Liver (tissue), 9 donors: ENCODE data around the gene TMEM108. TPM values are rescaled to one million over a fixed set of nuclear protein-coding genes. Genes with fewer than 3 reads are reported as not detected.

Source experiments
- DNase-seq: peaks from one replicate; pipeline ENCODE4 v3.0.0-alpha.2; 2017; ENCODE audit warnings: low spot score
- H3K27ac ChIP-seq, 2 donors: one replicate each; pipeline ENCODE4 v1.7.0; 2013; ENCODE audit warnings: inconsistent platforms in 2 of 2, low read length in 2 of 2, control low read depth in 1 of 2, low read depth in 1 of 2, mild to moderate bottlenecking in 1 of 2
- H3K27me3 ChIP-seq, 4 donors: one replicate each; pipeline versions ENCODE4 v1.6.1 to v1.7.0; 2013; ENCODE audit warnings: low read length in 3 of 4, inconsistent platforms in 1 of 4, mild to moderate bottlenecking in 1 of 4, moderate library complexity in 1 of 4; ENCODE audit not compliant: control insufficient read depth in 4 of 4, insufficient read depth in 4 of 4
- H3K36me3 ChIP-seq, 4 donors: one replicate each; pipeline versions ENCODE4 v1.6.1 to v1.7.0; 2013; ENCODE audit warnings: low read length in 3 of 4, mild to moderate bottlenecking in 3 of 4, low read depth in 1 of 4, moderate library complexity in 1 of 4; ENCODE audit not compliant: control insufficient read depth in 4 of 4, insufficient read depth in 3 of 4
- H3K4me1 ChIP-seq, 4 donors: one replicate each; pipeline versions ENCODE4 v1.6.1 to v1.7.0; 2013; ENCODE audit warnings: low read length in 3 of 4, mild to moderate bottlenecking in 3 of 4, moderate library complexity in 1 of 4; ENCODE audit not compliant: control insufficient read depth in 4 of 4, insufficient read depth in 4 of 4
- H3K4me3 ChIP-seq, 3 donors: one replicate each; pipeline versions ENCODE4 v1.6.1 to v1.7.0; 2013; ENCODE audit warnings: low read length in 3 of 3, control low read depth in 1 of 3, low read depth in 1 of 3, mild to moderate bottlenecking in 1 of 3
- H3K9ac ChIP-seq, 2 donors: one replicate each; pipeline ENCODE4 v1.7.0; 2013; ENCODE audit warnings: low read length in 2 of 2, mild to moderate bottlenecking in 2 of 2, moderate library complexity in 2 of 2, control low read depth in 1 of 2, low read depth in 1 of 2
- H3K9me3 ChIP-seq, 4 donors: one replicate each; pipeline versions ENCODE4 v1.6.1 to v1.7.0; 2013; ENCODE audit warnings: low read length in 3 of 4; ENCODE audit not compliant: control insufficient read depth in 4 of 4
- EGR1 ChIP-seq, 2 donors: IDR thresholded peaks; 2 replicates each; pipeline ENCODE4 v1.6.1; 2016 to 2018; ENCODE audit warnings: antibody characterized with exemption in 2 of 2, low read depth in 2 of 2
- FOXA1 ChIP-seq: IDR thresholded peaks from 2 replicates; pipeline ENCODE4 v1.6.1; 2016; ENCODE audit warnings: antibody characterized with exemption
- FOXA2 ChIP-seq: IDR thresholded peaks from 2 replicates; pipeline ENCODE4 v1.6.1; 2016; ENCODE audit warnings: antibody characterized with exemption
- GABPA ChIP-seq, 2 donors: IDR thresholded peaks in 1 of 2; conservative IDR thresholded peaks in 1 of 2; 2 replicates each; pipeline ENCODE4 v1.6.1; 2016; ENCODE audit warnings: antibody characterized with exemption in 2 of 2, mild to moderate bottlenecking in 1 of 2, moderate library complexity in 1 of 2
- HNF4A ChIP-seq, 2 donors: conservative IDR thresholded peaks; 2 replicates each; pipeline ENCODE4 v1.6.1; 2016; ENCODE audit warnings: antibody characterized with exemption in 2 of 2, mild to moderate bottlenecking in 2 of 2
- HNF4G ChIP-seq: IDR thresholded peaks from 2 replicates; pipeline ENCODE4 v1.6.1; 2016; ENCODE audit warnings: antibody characterized with exemption
- JUND ChIP-seq, 2 donors: IDR thresholded peaks; 2 replicates each; pipeline ENCODE4 v1.6.1; 2016; ENCODE audit warnings: antibody characterized with exemption in 2 of 2
- MAX ChIP-seq: IDR thresholded peaks from 2 replicates; pipeline ENCODE4 v1.6.1; 2016; ENCODE audit warnings: antibody characterized with exemption
- NR2F2 ChIP-seq: IDR thresholded peaks from 2 replicates; pipeline ENCODE4 v1.6.1; 2016; ENCODE audit warnings: antibody characterized with exemption
- RAD21 ChIP-seq, 2 donors: IDR thresholded peaks; 2 replicates each; pipeline ENCODE4 v1.6.1; 2016; ENCODE audit warnings: antibody characterized with exemption in 2 of 2, mild to moderate bottlenecking in 2 of 2
- RXRA ChIP-seq, 2 donors: IDR thresholded peaks; 2 replicates each; pipeline ENCODE4 v1.6.1; 2017 to 2018; ENCODE audit warnings: antibody characterized with exemption in 2 of 2, mild to moderate bottlenecking in 1 of 2
- SP1 ChIP-seq: IDR thresholded peaks from 2 replicates; pipeline ENCODE4 v1.6.1; 2018; ENCODE audit warnings: antibody characterized with exemption, mild to moderate bottlenecking
- TAF1 ChIP-seq: conservative IDR thresholded peaks from 2 replicates; pipeline ENCODE4 v1.6.1; 2016; ENCODE audit warnings: antibody characterized with exemption, mild to moderate bottlenecking
- YY1 ChIP-seq: IDR thresholded peaks from 2 replicates; pipeline ENCODE4 v1.6.1; 2016; ENCODE audit warnings: antibody characterized with exemption, mild to moderate bottlenecking
- polyA plus RNA-seq, 2 donors: library from polyadenylated mRNA; stranded (reverse) in 1 of 2; unstranded in 1 of 2; fragments of 200-250 nt in 1 of 2; fragments of >200 nt in 1 of 2; fragmentation: Nextera tagmentation in 1 of 2; extraction: Ambion mirVana in 1 of 2; gene quantifications; one replicate each; pipeline versions ENCODE4 v1.2.1 to v1.2.3, GENCODE V29; 2013 to 2015
- total RNA-seq, 2 donors: library from RNA; depleted of rRNA; stranded (reverse); fragments of >200 nt; gene quantifications; one replicate each; pipeline ENCODE4 v1.2.3, GENCODE V29; 2014
- TF ChIP-seq, protein P1 (sequence below): IDR thresholded peaks from 2 replicates; pipeline ENCODE4 v1.6.1; 2016; ENCODE audit warnings: antibody characterized with exemption
- TF ChIP-seq, protein P2 (sequence below): IDR thresholded peaks from 2 replicates; pipeline ENCODE4 v1.6.1; 2016; ENCODE audit warnings: antibody characterized with exemption, mild to moderate bottlenecking
- TF ChIP-seq, protein P3 (sequence below): IDR thresholded peaks from 2 replicates; pipeline ENCODE4 v1.6.1; 2016; ENCODE audit warnings: antibody characterized with exemption
- TF ChIP-seq, protein P4 (sequence below): fragments of 150-350 bp; IDR thresholded peaks from 2 replicates; pipeline ENCODE4 v1.5.1; 2017; ENCODE audit warnings: improper control_type of control experiment, low read depth, low read length; ENCODE audit not compliant: missing input control
- donor health status: healthy.
- donor health status: healthy.
- donor health status: healthy.
- donor health status: healthy.
- donor health status: healthy.

TMEM108 gene
- total and polyA plus RNA-seq, 4 donors, result 0.05 to 0.10 TPM; not detected in 2

GRCh38 chr3:133274477-133274876 lies 236.3 kb downstream of the TMEM108 start:
- no peak for DNase-seq

More at GRCh38 chr3:133274477-133274876, 236.3 kb downstream of the TMEM108 start:
- H3K36me3 ChIP-seq, result no peaks in the 10 kb centered on the region
- peaks cover 0 to 3% (median 0%) of the 10 kb centered on the region in 4 donors for H3K27me3 ChIP-seq
- no peak overlapping the region for H3K4me3 ChIP-seq
- TF ChIP-seq HNF4G, result no peak
- TF ChIP-seq RXRA (IDR thresholded peaks at IDR 0.05), result no peak
- TF ChIP-seq RAD21 (IDR thresholded peaks at IDR 0.05), result no peak
- TF ChIP-seq HNF4A (conservative IDR thresholded peaks at IDR 0.05), result no peak
- TF ChIP-seq, protein P1, sequence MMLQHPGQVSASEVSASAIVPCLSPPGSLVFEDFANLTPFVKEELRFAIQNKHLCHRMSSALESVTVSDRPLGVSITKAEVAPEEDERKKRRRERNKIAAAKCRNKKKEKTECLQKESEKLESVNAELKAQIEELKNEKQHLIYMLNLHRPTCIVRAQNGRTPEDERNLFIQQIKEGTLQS, result no peak
- TF ChIP-seq, protein P2, sequence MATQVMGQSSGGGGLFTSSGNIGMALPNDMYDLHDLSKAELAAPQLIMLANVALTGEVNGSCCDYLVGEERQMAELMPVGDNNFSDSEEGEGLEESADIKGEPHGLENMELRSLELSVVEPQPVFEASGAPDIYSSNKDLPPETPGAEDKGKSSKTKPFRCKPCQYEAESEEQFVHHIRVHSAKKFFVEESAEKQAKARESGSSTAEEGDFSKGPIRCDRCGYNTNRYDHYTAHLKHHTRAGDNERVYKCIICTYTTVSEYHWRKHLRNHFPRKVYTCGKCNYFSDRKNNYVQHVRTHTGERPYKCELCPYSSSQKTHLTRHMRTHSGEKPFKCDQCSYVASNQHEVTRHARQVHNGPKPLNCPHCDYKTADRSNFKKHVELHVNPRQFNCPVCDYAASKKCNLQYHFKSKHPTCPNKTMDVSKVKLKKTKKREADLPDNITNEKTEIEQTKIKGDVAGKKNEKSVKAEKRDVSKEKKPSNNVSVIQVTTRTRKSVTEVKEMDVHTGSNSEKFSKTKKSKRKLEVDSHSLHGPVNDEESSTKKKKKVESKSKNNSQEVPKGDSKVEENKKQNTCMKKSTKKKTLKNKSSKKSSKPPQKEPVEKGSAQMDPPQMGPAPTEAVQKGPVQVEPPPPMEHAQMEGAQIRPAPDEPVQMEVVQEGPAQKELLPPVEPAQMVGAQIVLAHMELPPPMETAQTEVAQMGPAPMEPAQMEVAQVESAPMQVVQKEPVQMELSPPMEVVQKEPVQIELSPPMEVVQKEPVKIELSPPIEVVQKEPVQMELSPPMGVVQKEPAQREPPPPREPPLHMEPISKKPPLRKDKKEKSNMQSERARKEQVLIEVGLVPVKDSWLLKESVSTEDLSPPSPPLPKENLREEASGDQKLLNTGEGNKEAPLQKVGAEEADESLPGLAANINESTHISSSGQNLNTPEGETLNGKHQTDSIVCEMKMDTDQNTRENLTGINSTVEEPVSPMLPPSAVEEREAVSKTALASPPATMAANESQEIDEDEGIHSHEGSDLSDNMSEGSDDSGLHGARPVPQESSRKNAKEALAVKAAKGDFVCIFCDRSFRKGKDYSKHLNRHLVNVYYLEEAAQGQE, result no peak
- TF ChIP-seq JUND (IDR thresholded peaks at IDR 0.05), result no peak
- no peak for TF ChIP-seq SP1
- TF ChIP-seq NR2F2, result no peak
- no peak for TF ChIP-seq TAF1
- TF ChIP-seq, protein P3, sequence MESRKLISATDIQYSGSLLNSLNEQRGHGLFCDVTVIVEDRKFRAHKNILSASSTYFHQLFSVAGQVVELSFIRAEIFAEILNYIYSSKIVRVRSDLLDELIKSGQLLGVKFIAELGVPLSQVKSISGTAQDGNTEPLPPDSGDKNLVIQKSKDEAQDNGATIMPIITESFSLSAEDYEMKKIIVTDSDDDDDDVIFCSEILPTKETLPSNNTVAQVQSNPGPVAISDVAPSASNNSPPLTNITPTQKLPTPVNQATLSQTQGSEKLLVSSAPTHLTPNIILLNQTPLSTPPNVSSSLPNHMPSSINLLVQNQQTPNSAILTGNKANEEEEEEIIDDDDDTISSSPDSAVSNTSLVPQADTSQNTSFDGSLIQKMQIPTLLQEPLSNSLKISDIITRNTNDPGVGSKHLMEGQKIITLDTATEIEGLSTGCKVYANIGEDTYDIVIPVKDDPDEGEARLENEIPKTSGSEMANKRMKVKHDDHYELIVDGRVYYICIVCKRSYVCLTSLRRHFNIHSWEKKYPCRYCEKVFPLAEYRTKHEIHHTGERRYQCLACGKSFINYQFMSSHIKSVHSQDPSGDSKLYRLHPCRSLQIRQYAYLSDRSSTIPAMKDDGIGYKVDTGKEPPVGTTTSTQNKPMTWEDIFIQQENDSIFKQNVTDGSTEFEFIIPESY, result no peak
- TF ChIP-seq MAX, result no peak
- TF ChIP-seq FOXA2, result no peak
- TF ChIP-seq EGR1 (IDR thresholded peaks at IDR 0.05; ENCODE audit: low read depth in 2 of 2), result no peak
- no peak for TF ChIP-seq YY1
- no peak for TF ChIP-seq GABPA (IDR thresholded peaks at IDR 0.05 in 1 of 2, conservative IDR thresholded peaks at IDR 0.05 in 1 of 2)
- TF ChIP-seq, protein P4, sequence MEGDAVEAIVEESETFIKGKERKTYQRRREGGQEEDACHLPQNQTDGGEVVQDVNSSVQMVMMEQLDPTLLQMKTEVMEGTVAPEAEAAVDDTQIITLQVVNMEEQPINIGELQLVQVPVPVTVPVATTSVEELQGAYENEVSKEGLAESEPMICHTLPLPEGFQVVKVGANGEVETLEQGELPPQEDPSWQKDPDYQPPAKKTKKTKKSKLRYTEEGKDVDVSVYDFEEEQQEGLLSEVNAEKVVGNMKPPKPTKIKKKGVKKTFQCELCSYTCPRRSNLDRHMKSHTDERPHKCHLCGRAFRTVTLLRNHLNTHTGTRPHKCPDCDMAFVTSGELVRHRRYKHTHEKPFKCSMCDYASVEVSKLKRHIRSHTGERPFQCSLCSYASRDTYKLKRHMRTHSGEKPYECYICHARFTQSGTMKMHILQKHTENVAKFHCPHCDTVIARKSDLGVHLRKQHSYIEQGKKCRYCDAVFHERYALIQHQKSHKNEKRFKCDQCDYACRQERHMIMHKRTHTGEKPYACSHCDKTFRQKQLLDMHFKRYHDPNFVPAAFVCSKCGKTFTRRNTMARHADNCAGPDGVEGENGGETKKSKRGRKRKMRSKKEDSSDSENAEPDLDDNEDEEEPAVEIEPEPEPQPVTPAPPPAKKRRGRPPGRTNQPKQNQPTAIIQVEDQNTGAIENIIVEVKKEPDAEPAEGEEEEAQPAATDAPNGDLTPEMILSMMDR, result no peak
- TF ChIP-seq FOXA1, result no peak
- H3K27ac ChIP-seq, result no peak overlapping the region
- H3K9ac ChIP-seq, result no peak overlapping the region
- H3K4me1 ChIP-seq, result no peaks in the 10 kb centered on the region
- H3K9me3 ChIP-seq, result no peaks in the 10 kb centered on the region
